Loucy (cell line): Measurements from ENCODE around the gene FGGY.

Experiments used
- H2AFZ ChIP-seq: fragments of 200-600 bp; sonication (generic); 2 replicates; pipeline ENCODE4 v1.6.0; 2016; ENCODE audit warnings: antibody characterized with exemption, mild to moderate bottlenecking, low read length, moderate library complexity
- H3F3A ChIP-seq: fragments of 200-600 bp; 2 replicates; pipeline ENCODE4 v1.6.0; 2016; ENCODE audit warnings: antibody characterized with exemption, low read depth, mild to moderate bottlenecking
- H3K27me3 ChIP-seq: fragments of 200-600 bp; sonication (generic); 2 replicates; pipeline ENCODE4 v1.6.1; 2014; ENCODE audit warnings: low read length, mild to moderate bottlenecking; ENCODE audit not compliant: insufficient read depth, poor library complexity, severe bottlenecking
- H3K36me3 ChIP-seq: fragments of 200-600 bp; sonication (generic); 2 replicates; pipeline ENCODE4 v1.6.1; 2016; ENCODE audit warnings: low read length; ENCODE audit not compliant: insufficient read depth
- H3K4me1 ChIP-seq: fragments of 200-600 bp; sonication (generic); 2 replicates; pipeline ENCODE4 v1.5.1; 2014; ENCODE audit warnings: low read length, mild to moderate bottlenecking; ENCODE audit not compliant: insufficient read depth, poor library complexity, severe bottlenecking
- H3K4me2 ChIP-seq: fragments of 200-600 bp; sonication (generic); 2 replicates; pipeline ENCODE4 v1.6.0; 2014; ENCODE audit warnings: antibody characterized with exemption, low read length, low read depth, mild to moderate bottlenecking; ENCODE audit not compliant: poor library complexity, severe bottlenecking
- H3K4me3 ChIP-seq: fragments of 200-600 bp; sonication (generic); 2 replicates; pipeline ENCODE4 v1.5.1; 2014; ENCODE audit warnings: low read length, mild to moderate bottlenecking, mixed read lengths; ENCODE audit not compliant: poor library complexity, severe bottlenecking
- H3K79me2 ChIP-seq: fragments of 200-600 bp; sonication (generic); 2 replicates; pipeline ENCODE4 v1.6.1; 2014; ENCODE audit warnings: low read length; ENCODE audit not compliant: insufficient read depth
- H3K9ac ChIP-seq: fragments of 200-600 bp; sonication (generic); 2 replicates; pipeline ENCODE4 v1.6.0; 2014; ENCODE audit warnings: mild to moderate bottlenecking, low read depth, low read length, moderate library complexity; ENCODE audit not compliant: poor library complexity, severe bottlenecking
- H3K9me2 ChIP-seq: fragments of 200-600 bp; sonication (generic); replicated peaks from 2 replicates; pipeline ENCODE4 v1.6.1; 2016; ENCODE audit warnings: low read depth, low read length, mixed read lengths
- H3K9me3 ChIP-seq: fragments of 200-600 bp; sonication (generic); 2 replicates; pipeline ENCODE4 v1.6.1; 2014; ENCODE audit warnings: mild to moderate bottlenecking, antibody characterized with exemption, low read length, low read depth; ENCODE audit not compliant: insufficient read depth
- H4K20me1 ChIP-seq: fragments of 200-600 bp; sonication (generic); 2 replicates; pipeline ENCODE4 v1.6.0; 2014; ENCODE audit warnings: antibody characterized with exemption, low read length, mild to moderate bottlenecking; ENCODE audit not compliant: insufficient read depth, poor library complexity, severe bottlenecking
- CTCF ChIP-seq: fragments of 200-600 bp; sonication (generic); conservative IDR thresholded peaks from 2 replicates; pipeline ENCODE4 v1.5.1; 2014; ENCODE audit warnings: mild to moderate bottlenecking, antibody characterized with exemption, low read length
- EZH2phosphoT487 ChIP-seq: fragments of 200-600 bp; IDR thresholded peaks from 2 replicates; pipeline ENCODE4 v1.6.1; 2018; ENCODE audit warnings: antibody characterized with exemption, mild to moderate bottlenecking, moderate library complexity, borderline replicate concordance

The FGGY gene

GRCh38 chr1:59752556-59753414, 455.9 kb downstream of the FGGY start:
- Histone ChIP-seq H2AFZ (no peak overlapping the region), H3K4me2 (no peak overlapping the region)
- no peak for TF ChIP-seq EZH2phosphoT487

GRCh38 chr1:59755069-59755685, 458.3 kb downstream of the FGGY start:
- no peaks in the 10 kb centered on the region for H3K36me3 ChIP-seq
- H3K4me3 ChIP-seq = no peak overlapping the region
- no peaks in the 10 kb centered on the region for H3K27me3 ChIP-seq
- H3K9me3 ChIP-seq = no peaks in the 10 kb centered on the region
- H3K9me2 ChIP-seq = no peaks in the 10 kb centered on the region
- H3K4me1 ChIP-seq = peaks cover 3% of the 10 kb centered on the region
- no peaks in the 10 kb centered on the region for H3K79me2 ChIP-seq
- H3K9ac ChIP-seq = no peak overlapping the region
- TF ChIP-seq CTCF = no peak
- H3F3A ChIP-seq = no peaks in the 10 kb centered on the region
- H3K4me2 ChIP-seq = no peak overlapping the region
- no peak overlapping the region for H2AFZ ChIP-seq
- no peaks in the 10 kb centered on the region for H4K20me1 ChIP-seq

More at GRCh38 chr1:59752556-59753414, 455.9 kb downstream of the FGGY start:
- Histone ChIP-seq H4K20me1 (no peaks in the 10 kb centered on the region), H3K4me3 (no peak overlapping the region), H3K27me3 (no peaks in the 10 kb centered on the region), H3K36me3 (no peaks in the 10 kb centered on the region), H3K9me3 (no peaks in the 10 kb centered on the region), H3K79me2 (no peaks in the 10 kb centered on the region), H3K9me2 (no peaks in the 10 kb centered on the region), H3F3A (no peaks in the 10 kb centered on the region), H3K4me1 (peaks cover 3% of the 10 kb centered on the region), H3K9ac (no peak overlapping the region)

GRCh38 chr1:59757197-59757747, 460.4 kb downstream of the FGGY start:
- Histone ChIP-seq H2AFZ (no peak overlapping the region), H3K9me3 (no peaks in the 10 kb centered on the region), H3K9ac (no peak overlapping the region), H3K4me1 (peaks cover 2% of the 10 kb centered on the region), H4K20me1 (no peaks in the 10 kb centered on the region), H3K4me2 (no peak overlapping the region), H3K79me2 (no peaks in the 10 kb centered on the region), H3K4me3 (no peak overlapping the region), H3K9me2 (no peaks in the 10 kb centered on the region), H3K36me3 (no peaks in the 10 kb centered on the region), H3K27me3 (no peaks in the 10 kb centered on the region), H3F3A (no peaks in the 10 kb centered on the region)
- TF ChIP-seq EZH2phosphoT487 = no peak
- TF ChIP-seq CTCF = no peak
